Measurements from ENCODE around the gene AIPL1. TPM values are rescaled to one million over a fixed set of nuclear protein-coding genes. Genes with fewer than 3 reads are reported as not detected.

The AIPL1 gene
- total RNA-seq, 2 donors from 2014 or later, result not detected

DNA sequence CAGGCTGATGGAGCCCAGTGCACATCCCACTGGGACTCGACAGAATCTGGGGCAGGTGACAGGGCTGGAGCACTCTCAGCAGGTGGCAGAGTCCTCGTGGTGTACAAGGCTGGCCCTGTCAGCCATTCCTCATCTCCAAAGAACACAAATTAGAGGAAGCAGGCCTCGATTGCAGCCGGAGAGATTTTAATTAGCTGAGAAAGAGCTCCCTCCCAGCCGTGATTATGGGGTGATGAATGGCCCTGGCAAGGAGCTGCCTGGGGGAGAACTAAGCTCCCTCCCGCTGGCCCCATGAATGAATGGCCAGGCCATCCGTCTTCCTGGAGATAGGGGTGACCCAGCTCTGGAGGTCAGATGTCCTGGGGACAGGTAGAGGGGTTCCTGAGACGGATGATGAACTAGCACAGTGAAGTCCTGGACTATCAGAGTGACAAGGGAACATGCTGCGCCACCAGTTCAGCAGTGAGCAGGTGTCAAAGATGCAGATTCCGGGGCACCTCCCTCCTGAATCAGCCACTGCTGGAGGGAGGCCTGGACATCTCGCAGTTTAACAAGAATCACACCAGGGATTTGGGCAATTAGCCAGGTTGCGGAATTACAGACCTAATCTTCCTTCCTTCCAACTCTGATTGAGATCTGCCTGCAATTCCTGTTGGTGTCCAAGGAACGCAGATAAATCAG, 44.8 kb upstream of the AIPL1 start:
- Histone ChIP-seq H3K36me3 (no peaks in the 10 kb centered on the region), H3K4me3 (no peak overlapping the region), H3K9me3 (no peaks in the 10 kb centered on the region), H3K27me3 (replicated peaks; ENCODE audit: insufficient read depth) (no peaks in the 10 kb centered on the region), H3K4me1 (ENCODE audit: control insufficient read depth in 1 of 2, low read depth in 2 of 2) (no peaks in the 10 kb centered on the region), H3K27ac (no peak overlapping the region)
- TF ChIP-seq, protein P1, sequence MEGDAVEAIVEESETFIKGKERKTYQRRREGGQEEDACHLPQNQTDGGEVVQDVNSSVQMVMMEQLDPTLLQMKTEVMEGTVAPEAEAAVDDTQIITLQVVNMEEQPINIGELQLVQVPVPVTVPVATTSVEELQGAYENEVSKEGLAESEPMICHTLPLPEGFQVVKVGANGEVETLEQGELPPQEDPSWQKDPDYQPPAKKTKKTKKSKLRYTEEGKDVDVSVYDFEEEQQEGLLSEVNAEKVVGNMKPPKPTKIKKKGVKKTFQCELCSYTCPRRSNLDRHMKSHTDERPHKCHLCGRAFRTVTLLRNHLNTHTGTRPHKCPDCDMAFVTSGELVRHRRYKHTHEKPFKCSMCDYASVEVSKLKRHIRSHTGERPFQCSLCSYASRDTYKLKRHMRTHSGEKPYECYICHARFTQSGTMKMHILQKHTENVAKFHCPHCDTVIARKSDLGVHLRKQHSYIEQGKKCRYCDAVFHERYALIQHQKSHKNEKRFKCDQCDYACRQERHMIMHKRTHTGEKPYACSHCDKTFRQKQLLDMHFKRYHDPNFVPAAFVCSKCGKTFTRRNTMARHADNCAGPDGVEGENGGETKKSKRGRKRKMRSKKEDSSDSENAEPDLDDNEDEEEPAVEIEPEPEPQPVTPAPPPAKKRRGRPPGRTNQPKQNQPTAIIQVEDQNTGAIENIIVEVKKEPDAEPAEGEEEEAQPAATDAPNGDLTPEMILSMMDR (IDR thresholded peaks at IDR 0.05), result no peak
- ATAC-seq (ENCODE audit: insufficient number of reproducible peaks, low FRiP score, low read depth), result no peak
- DNase-seq (ENCODE audit: low spot score), result no peak

DNA sequence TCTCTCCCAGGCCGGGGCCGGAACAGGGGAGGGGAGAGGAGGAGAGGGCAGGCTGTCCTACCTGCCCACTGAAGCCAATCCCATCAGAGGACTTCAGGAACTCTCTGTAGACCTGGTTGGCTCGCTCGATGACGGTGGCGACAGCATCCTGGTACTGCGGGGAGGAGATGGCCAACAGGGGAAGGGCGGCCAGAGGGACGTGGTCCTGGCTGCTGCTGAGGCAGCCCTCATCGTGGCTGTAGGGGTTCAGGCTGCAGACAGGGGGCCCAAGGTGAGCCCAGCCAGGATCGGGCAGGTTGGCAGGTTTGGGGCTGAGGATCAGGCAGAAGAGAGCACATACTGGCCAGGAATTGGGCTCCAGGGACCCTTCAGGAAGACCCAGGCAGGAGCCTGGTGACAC, 43.6 kb upstream of the AIPL1 start:
- Histone ChIP-seq H3K4me3 (no peak overlapping the region), H3K9me3 (no peaks in the 10 kb centered on the region), H3K36me3 (no peaks in the 10 kb centered on the region), H3K4me1 (ENCODE audit: control insufficient read depth in 1 of 2, low read depth in 2 of 2) (no peaks in the 10 kb centered on the region), H3K27me3 (replicated peaks; ENCODE audit: insufficient read depth) (no peaks in the 10 kb centered on the region), H3K27ac (no peak overlapping the region)
- DNase-seq (ENCODE audit: low spot score) (no peak), ATAC-seq (ENCODE audit: insufficient number of reproducible peaks, low FRiP score, low read depth) (no peak)
- TF ChIP-seq, protein P1 (IDR thresholded peaks at IDR 0.05), result no peak

DNA sequence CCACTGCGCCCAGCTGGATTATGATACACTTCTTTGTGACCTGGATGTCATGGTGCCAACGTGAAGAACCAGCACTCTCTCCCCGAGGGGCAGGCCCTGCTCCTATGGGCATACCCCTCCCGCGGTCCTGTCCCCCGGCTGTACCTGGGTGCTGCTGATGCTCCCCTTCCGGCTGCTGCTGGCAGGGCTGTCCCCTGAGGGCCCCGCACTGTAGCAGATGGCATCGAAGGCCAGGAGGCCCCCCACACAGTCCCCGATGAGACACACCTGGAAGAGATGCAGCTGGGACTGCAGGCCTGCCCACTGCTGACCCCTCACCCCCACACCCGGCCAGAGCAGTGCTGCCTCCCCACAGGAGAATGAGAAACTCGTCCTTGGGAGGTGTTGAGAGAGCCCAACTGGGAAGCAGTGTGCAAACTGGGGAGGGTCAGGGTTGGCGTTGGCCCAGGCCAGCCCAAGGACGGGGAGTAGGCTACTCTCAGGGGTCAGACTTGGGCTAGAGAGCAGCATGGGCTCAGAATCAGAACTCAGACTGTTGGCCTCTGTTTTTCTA, 43.0 kb upstream of the AIPL1 start:
- Histone ChIP-seq H3K36me3 (no peaks in the 10 kb centered on the region), H3K4me3 (no peak overlapping the region), H3K4me1 (ENCODE audit: control insufficient read depth in 1 of 2, low read depth in 2 of 2) (no peaks in the 10 kb centered on the region), H3K27ac (no peak overlapping the region), H3K9me3 (no peaks in the 10 kb centered on the region), H3K27me3 (replicated peaks; ENCODE audit: insufficient read depth) (no peaks in the 10 kb centered on the region)
- DNase-seq (ENCODE audit: low spot score) (no peak), ATAC-seq (ENCODE audit: insufficient number of reproducible peaks, low FRiP score, low read depth) (no peak)
- TF ChIP-seq, protein P1 (IDR thresholded peaks at IDR 0.05), result no peak

DNA sequence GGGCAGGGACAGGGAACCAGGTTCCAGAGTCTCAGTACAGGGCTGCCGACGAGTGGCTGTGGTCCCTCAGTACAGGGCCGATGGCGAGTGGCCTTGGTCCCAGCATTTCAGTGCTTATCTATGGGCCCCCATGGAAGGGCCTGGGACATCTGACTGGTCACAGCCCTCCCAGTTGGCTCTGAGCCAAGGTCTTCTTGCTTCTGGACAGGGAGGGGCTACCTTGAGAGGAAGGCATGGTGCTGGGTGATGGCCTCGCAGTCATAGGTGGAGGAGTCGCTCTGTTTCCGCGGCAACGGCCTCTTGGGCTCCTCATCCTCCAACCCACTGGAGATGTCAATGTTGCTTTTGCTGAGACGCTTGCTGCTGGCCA, 41.9 kb upstream of the AIPL1 start:
- DNase-seq (ENCODE audit: low spot score) (no peak), ATAC-seq (ENCODE audit: insufficient number of reproducible peaks, low FRiP score, low read depth) (no peak)
- H3K36me3 ChIP-seq, result no peaks in the 10 kb centered on the region
- no peak overlapping the region for H3K4me3 ChIP-seq
- no peaks in the 10 kb centered on the region for H3K4me1 ChIP-seq (ENCODE audit: control insufficient read depth in 1 of 2, low read depth in 2 of 2)
- TF ChIP-seq, protein P1 (IDR thresholded peaks at IDR 0.05), result no peak
- H3K27me3 ChIP-seq (replicated peaks; ENCODE audit: insufficient read depth), result no peaks in the 10 kb centered on the region
- H3K27ac ChIP-seq, result no peak overlapping the region
- H3K9me3 ChIP-seq, result no peaks in the 10 kb centered on the region

DNA sequence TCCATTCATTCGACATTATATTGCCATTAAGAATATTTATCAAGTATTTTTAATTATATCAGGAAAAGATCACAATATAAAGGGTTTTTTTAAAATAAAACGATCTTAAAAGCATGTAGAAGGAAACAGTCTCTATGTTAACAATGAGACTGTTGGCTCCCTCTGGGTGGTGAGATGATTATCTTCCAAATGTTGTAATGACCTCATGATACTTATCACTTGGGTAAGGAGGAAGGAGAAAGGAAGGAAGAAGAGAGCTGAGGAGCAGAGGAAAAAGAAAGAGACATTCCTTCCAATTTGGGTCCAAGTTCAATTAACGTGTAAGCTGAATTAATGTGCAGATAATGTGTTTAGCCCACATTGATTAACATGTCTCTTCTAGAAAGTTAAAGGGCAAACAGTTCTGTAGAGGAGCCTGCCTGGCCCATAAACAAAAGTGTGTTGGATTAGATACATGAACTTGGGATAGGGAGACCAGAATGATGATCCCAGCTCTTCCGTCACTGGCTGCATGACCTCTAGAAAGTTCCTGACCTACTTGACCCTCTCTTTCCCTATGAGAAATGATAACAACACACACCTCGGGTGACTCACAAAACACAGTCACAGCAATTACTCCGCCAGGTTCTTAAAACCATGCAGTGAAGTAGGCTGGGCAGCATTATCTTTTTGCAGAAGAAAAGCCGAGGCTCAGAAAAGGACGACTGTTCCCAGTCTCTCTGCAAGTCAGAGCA, 41.3 kb upstream of the AIPL1 start:
- H3K9me3 ChIP-seq, result no peaks in the 10 kb centered on the region
- no peaks in the 10 kb centered on the region for H3K27me3 ChIP-seq (replicated peaks; ENCODE audit: insufficient read depth)
- DNase-seq (ENCODE audit: low spot score) (no peak), ATAC-seq (ENCODE audit: insufficient number of reproducible peaks, low FRiP score, low read depth) (no peak)
- no peak overlapping the region for H3K27ac ChIP-seq
- TF ChIP-seq, protein P1 (IDR thresholded peaks at IDR 0.05), result no peak
- no peaks in the 10 kb centered on the region for H3K4me1 ChIP-seq (ENCODE audit: control insufficient read depth in 1 of 2, low read depth in 2 of 2)
- H3K36me3 ChIP-seq, result no peaks in the 10 kb centered on the region
- H3K4me3 ChIP-seq, result no peak overlapping the region

All from thoracic aorta (tissue), 2 donors.